ENCODE results near the gene BRINP2. TPM values are rescaled to one million over a fixed set of nuclear protein-coding genes. Genes with fewer than 3 reads are reported as not detected.

BRINP2 gene
- total RNA-seq, 6 experiments from 2014 or later, result 0.09 to 0.57 (median 0.36) TPM

GRCh38 chr1:177171536-177172123 is 872 bp downstream of the BRINP2 start:
- Histone ChIP-seq H3K4me3 (no peak overlapping the region), H3K27ac (no peak overlapping the region), H3K9me3 (no peaks in the 10 kb centered on the region), H3K27me3 (peaks cover 0 to 2% of the 10 kb centered on the region in 2 donors), H3K36me3 (no peaks in the 10 kb centered on the region), H3K4me1 (peaks cover 0 to 7% (median 0%) of the 10 kb centered on the region in 4 donors)
- intact Hi-C loops (cut with DNase I), result loop anchor here in 1 of 2 donors (10.0 kb wide), 1 partner anchor 277 kb away; no protein-coding TSS in a partner anchor
- no peak for TF ChIP-seq CTCF (IDR thresholded peaks at IDR 0.05)
- no peak for TF ChIP-seq POLR2A (IDR thresholded peaks at IDR 0.05)
- DNase-seq (no peak), ATAC-seq (peak in 1 of 4 donors; percentile 53)
- WGBS (ENCODE audit: insufficient coverage, low coverage, low lambda C conversion rate, missing lambda C conversion rate), result 6% methylated on average over 6 of the region's 8 CpGs

GRCh38 chr1:177172272-177172671 is 1.5 kb downstream of the BRINP2 start:
- intact Hi-C loops (cut with DNase I), result loop anchor here in 1 of 2 donors (10.0 kb wide), 1 partner anchor 277 kb away; no protein-coding TSS in a partner anchor
- H3K36me3 ChIP-seq, result no peaks in the 10 kb centered on the region
- H3K4me1 ChIP-seq, result peaks cover 0 to 7% (median 0%) of the 10 kb centered on the region in 4 donors
- DNase-seq (no peak), ATAC-seq (no peak)
- H3K27ac ChIP-seq, result no peak overlapping the region
- TF ChIP-seq POLR2A (IDR thresholded peaks at IDR 0.05) (no peak), CTCF (IDR thresholded peaks at IDR 0.05) (no peak)
- H3K4me3 ChIP-seq, result no peak overlapping the region
- H3K27me3 ChIP-seq, result no peaks in the 10 kb centered on the region
- no peaks in the 10 kb centered on the region for H3K9me3 ChIP-seq
- WGBS (ENCODE audit: insufficient coverage, low coverage, low lambda C conversion rate, missing lambda C conversion rate), result 40% methylated on average over 1 of the region's 3 CpGs

- intact Hi-C loops (cut with DNase I), result loop anchor here in 1 of 2 donors (10.0 kb wide), 1 partner anchor 278 kb away; no protein-coding TSS in a partner anchor
- no peak for ATAC-seq
These were observed 2.1 kb downstream of the BRINP2 start for GRCh38 chr1:177172866-177173265.

GRCh38 chr1:177173976-177174375 is 3.2 kb downstream of the BRINP2 start:
- no peaks in the 10 kb centered on the region for H3K36me3 ChIP-seq
- no peak for DNase-seq
- peaks cover 0 to 7% (median 0%) of the 10 kb centered on the region in 4 donors for H3K4me1 ChIP-seq
- intact Hi-C loops (cut with DNase I), result loop anchor here in 1 of 2 donors (10.0 kb wide), 1 partner anchor 279 kb away; no protein-coding TSS in a partner anchor
- H3K27ac ChIP-seq, result no peak overlapping the region
- H3K27me3 ChIP-seq, result no peaks in the 10 kb centered on the region
- 46% methylated on average over 2 of the region's 2 CpGs for WGBS (ENCODE audit: insufficient coverage, low coverage, low lambda C conversion rate, missing lambda C conversion rate)
- H3K4me3 ChIP-seq, result no peak overlapping the region
- TF ChIP-seq POLR2A (IDR thresholded peaks at IDR 0.05) (no peak), CTCF (IDR thresholded peaks at IDR 0.05) (no peak)
- no peak for ATAC-seq
- H3K9me3 ChIP-seq, result no peaks in the 10 kb centered on the region

More at GRCh38 chr1:177172866-177173265, 2.1 kb downstream of the BRINP2 start:
- no peak for TF ChIP-seq POLR2A (IDR thresholded peaks at IDR 0.05)
- TF ChIP-seq CTCF (IDR thresholded peaks at IDR 0.05), result no peak
- H3K27me3 ChIP-seq, result no peaks in the 10 kb centered on the region
- DNase-seq, result no peak
- no peaks in the 10 kb centered on the region for H3K9me3 ChIP-seq
- no peak overlapping the region for H3K27ac ChIP-seq
- peaks cover 0 to 7% (median 0%) of the 10 kb centered on the region in 4 donors for H3K4me1 ChIP-seq
- H3K4me3 ChIP-seq, result no peak overlapping the region
- 61% methylated on average over 3 of the region's 3 CpGs for WGBS (ENCODE audit: insufficient coverage, low coverage, low lambda C conversion rate, missing lambda C conversion rate)
- no peaks in the 10 kb centered on the region for H3K36me3 ChIP-seq

All from right lobe of liver (tissue), 6 donors.